HG03097 (cell line): ENCODE results near the gene MEGF6.
"Not testable (repeated sequence)": the region's sequence is repeated elsewhere in the genome, so short reads cannot be mapped to it uniquely, and the experiment has no call there.

ENCODE experiments used
- ATAC-seq: cut with Tn5 transposase; IDR thresholded peaks from one replicate; pipeline ENCODE4 v1.9.1; 2021; ENCODE audit not compliant: unreplicated experiment, low FRiP score

MEGF6 gene

GRCh38 chr1:3577711-3578432 is 33.4 kb downstream of the MEGF6 start:
- ATAC-seq, result no peak

GRCh38 chr1:3577300-3577699 is 34.0 kb downstream of the MEGF6 start:
- ATAC-seq, result no peak

DNA sequence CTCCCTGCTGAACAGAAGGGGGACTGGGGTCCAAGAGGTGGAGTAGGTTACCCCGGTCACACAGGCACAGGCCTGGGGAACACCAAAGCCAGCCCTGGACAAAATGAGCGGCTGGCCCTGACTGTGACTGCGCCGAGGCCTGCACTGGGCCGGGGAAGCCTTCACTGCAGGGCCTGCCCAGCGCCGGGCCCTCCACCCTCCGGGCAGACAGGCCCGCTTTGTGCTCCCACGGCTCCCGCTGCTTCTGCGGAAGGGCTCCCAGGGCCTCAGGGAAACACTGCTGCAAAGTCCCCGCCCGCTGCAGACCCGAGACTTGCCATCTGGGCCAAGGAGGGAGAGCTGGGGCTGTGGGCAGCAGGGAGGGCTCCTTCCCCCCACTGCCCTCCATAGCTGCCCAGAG is 35.3 kb downstream of the MEGF6 start:
- ATAC-seq, result no peak

- ATAC-seq, result not testable (repeated sequence)
These were observed 35.8 kb downstream of the MEGF6 start for GRCh38 chr1:3575515-3575914.

DNA sequence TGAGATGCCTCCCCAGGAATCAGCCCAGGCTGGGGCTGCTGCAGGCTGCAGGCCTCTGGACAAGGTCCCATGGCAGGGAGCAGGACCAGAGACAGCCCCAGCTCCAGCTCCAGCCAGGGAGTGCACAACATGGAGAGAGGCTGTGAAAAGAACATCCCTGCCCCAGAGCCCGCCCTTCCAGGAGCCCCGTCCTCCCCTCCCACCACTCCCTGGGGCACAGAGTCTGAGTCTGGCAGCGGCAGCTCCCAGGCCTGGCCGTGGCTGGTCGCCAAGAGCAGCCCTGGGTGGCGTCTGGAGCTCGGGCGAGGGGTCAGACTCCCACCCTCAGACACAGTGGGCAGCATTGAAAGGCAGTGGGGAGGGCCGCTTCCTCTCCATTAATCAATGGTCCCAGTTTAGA is 37.8 kb downstream of the MEGF6 start:
- ATAC-seq, result no peak

- ATAC-seq, result not testable (repeated sequence)
These were observed 38.7 kb downstream of the MEGF6 start for GRCh38 chr1:3572638-3573037.

GRCh38 chr1:3571263-3571662 is 40.0 kb downstream of the MEGF6 start:
- ATAC-seq, result no peak

DNA sequence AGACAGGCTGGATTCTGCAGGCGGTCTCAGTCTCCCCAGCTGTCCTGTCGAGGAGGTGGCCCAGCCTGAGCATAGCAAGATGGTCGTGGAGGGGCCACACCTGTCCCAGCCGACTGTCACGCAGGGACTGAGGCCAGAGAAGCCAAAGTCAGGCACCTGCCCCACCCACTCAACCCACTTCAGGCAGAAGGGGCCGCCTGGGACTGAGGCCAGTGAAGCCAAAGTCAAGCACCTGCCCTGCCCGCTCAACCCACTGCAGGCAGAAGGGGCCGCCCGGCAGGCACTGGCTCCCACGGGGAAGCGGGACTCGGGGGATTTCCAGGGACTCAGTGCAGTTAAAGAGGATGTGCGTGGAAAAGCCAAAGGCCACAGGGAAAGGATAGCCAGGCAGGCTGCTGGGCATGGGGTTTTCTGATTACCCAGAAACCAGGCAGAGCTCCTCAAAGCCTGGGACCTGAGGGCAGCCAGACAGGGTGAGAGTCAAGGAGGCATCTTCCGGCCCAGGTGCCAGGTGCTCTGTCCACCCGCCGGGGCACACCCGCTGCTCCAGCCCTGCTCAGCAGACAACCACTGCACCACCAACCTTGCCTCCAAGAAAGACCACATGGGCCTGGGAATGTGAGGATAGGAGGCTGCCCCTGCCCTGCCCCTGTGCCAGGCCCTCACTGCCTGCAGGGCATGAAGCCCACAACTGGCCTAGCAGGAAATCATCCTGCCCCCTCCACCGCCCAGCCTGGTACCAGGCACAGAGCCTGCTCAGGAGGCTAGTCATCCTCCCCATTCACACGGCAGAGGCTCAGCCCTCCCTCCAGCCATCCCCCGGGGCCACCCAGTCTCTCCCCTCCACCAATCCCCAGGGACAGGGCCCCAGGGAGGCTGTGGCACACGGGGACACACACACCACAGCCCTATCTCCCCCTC is 41.0 kb downstream of the MEGF6 start:
- no peak for ATAC-seq

DNA sequence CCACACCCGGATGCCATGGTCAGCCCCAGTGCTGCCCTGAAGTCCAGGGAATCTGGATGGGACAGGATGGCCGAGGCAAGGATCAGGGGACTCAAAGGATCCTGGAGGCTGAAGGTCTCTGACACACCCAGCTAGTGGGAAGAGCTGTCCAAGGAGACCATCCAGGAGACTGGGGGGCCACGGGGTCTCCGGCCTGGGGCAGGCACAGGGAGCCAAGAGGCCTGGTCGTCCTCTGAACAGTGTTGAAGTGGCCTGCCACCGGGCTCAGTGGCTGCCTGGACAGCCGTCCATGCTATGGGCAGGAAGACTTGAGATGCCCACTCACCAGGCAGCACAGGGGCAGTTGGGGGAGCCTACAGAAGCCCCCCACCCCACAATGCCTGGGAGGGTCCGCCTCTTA is 41.9 kb downstream of the MEGF6 start:
- no peak for ATAC-seq

DNA sequence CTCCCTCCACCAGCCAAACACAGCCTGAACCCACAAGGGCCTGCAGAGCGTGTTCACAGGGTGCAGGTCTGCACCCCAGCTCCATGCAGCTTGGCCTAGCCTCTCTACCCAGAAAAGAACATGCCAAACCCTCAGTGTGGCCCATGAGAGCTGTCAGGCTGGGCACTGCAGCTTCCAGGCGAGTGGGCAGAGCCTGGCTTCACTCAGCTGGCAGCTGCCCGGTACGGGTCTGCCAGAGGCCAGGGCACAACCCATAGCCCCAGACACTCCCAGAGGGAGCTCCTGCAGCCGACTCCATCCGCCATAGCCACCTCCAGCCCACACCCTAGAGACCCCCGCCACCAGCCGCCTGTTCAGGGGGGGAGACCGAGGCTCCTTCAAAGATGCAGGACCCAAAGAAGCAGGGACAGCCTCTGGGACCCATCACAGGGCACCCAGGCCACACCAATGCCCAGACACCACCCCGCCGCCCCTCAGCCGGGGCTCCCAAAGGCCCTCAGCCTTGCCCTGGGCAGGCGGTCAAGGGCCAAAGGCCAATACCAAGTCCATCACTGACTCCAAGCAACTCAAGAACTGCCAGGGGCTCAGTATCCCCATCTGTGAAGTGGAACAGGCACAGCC is 42.4 kb downstream of the MEGF6 start:
- ATAC-seq, result no peak

GRCh38 chr1:3566951-3567804 is 44.1 kb downstream of the MEGF6 start:
- ATAC-seq, result no peak

- ATAC-seq, result no peak
These were observed 45.1 kb downstream of the MEGF6 start for GRCh38 chr1:3566003-3566885.

- ATAC-seq, result no peak
These were observed 46.1 kb downstream of the MEGF6 start for GRCh38 chr1:3564921-3565831.

GRCh38 chr1:3563610-3564009 is 47.7 kb downstream of the MEGF6 start:
- no peak for ATAC-seq

- no peak for ATAC-seq
These were observed 48.2 kb downstream of the MEGF6 start for GRCh38 chr1:3563125-3563524.

DNA sequence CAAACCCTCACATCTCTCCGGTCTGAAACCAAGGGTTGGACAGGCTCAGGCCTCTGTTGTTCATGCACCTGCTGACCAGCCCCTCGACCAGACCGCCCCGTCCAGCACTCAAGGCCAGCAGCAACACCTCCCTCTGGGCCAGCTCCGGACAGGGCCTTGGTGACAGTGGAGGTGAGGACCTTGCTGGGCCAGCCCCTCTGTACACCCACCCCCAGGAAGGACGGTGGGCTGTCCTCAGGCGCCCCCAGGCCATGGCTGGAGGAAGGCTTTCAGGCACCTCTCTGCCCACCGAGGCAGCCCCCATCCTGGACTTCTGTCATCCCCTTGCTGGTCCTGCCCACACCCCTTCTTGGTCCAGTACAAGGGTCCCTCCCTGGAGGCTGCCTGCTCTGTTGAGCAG is 48.6 kb downstream of the MEGF6 start:
- no peak for ATAC-seq

DNA sequence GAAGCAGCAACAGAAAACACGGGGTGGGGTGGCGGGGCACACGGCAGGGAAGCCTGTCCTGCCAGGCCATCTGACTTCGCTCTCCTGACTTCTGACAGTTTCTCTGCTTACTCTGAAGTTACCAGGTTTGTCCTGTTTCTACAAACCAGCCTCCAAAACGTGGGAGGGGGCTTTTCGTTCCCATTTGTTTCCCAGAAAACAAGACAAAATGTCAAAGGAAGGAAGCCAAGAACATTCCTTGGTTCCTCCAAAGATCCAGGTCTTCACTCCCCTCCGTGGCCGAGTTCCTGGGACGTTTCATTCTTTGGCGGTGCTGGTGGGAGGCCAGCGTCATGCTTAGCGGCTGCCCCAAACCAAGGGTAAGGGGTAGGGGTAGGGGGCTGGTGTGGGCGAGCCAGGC is 49.6 kb downstream of the MEGF6 start:
- ATAC-seq, result no peak

- no peak for ATAC-seq
These were observed 50.3 kb downstream of the MEGF6 start for GRCh38 chr1:3560981-3561380.
